SU-DHL-6 (cell line): ENCODE results near the gene LTBP1.

ENCODE experiments used
- H2AFZ ChIP-seq: fragments of 200-600 bp; sonication (generic); 2 replicates; pipeline ENCODE4 v1.6.1; 2014; ENCODE audit warnings: low read depth, mild to moderate bottlenecking, moderate library complexity, mixed read lengths, antibody characterized with exemption, low read length; ENCODE audit not compliant: severe bottlenecking
- H3F3A ChIP-seq: fragments of 200-600 bp; shearing (Covaris generic); 2 replicates; pipeline ENCODE4 v1.6.0; 2016; ENCODE audit warnings: antibody characterized with exemption, mild to moderate bottlenecking; ENCODE audit not compliant: insufficient read depth
- H3K27ac ChIP-seq: fragments of 200-600 bp; sonication (generic); 2 replicates; pipeline ENCODE4 v1.5.1; 2016; ENCODE audit warnings: low read depth, mild to moderate bottlenecking, low read length, moderate library complexity, mixed read lengths
- H3K27me3 ChIP-seq: fragments of 200-600 bp; sonication (generic), shearing (Covaris generic); 2 replicates; pipeline ENCODE4 v1.6.0; 2014; ENCODE audit warnings: mild to moderate bottlenecking, low read length
- H3K36me3 ChIP-seq: fragments of 200-600 bp; sonication (generic); 2 replicates; pipeline ENCODE4 v1.6.1; 2014; ENCODE audit warnings: mild to moderate bottlenecking, low read length, mixed read lengths
- H3K4me2 ChIP-seq: fragments of 300-600, 200-600 bp; shearing (Covaris generic), sonication (generic); 2 replicates; pipeline ENCODE4 v1.6.0; 2014; ENCODE audit warnings: low read length, low read depth, mild to moderate bottlenecking; ENCODE audit not compliant: poor library complexity, severe bottlenecking
- H3K4me3 ChIP-seq: fragments of 200-600 bp; sonication (generic); 2 replicates; pipeline ENCODE4 v1.5.1; 2014; ENCODE audit warnings: antibody characterized with exemption, low read length, mild to moderate bottlenecking, mixed read lengths; ENCODE audit not compliant: insufficient read depth, poor library complexity, severe bottlenecking
- H3K79me2 ChIP-seq: fragments of 200-600 bp; sonication (generic); 2 replicates; pipeline ENCODE4 v1.6.1; 2014; ENCODE audit warnings: mild to moderate bottlenecking, low read length, moderate library complexity; ENCODE audit not compliant: insufficient read depth
- H3K9ac ChIP-seq: fragments of 200-600 bp; sonication (generic); 2 replicates; pipeline ENCODE4 v1.7.0; 2014; ENCODE audit warnings: mild to moderate bottlenecking, low read length
- H3K9me2 ChIP-seq: fragments of 200-600 bp; sonication (generic); replicated peaks from 2 replicates; pipeline ENCODE4 v1.6.1; 2014; ENCODE audit warnings: low read length; ENCODE audit not compliant: insufficient read depth
- H3K9me3 ChIP-seq: fragments of 200-600 bp; sonication (generic); 2 replicates; pipeline ENCODE4 v1.6.1; 2014; ENCODE audit warnings: low read length, mixed read lengths; ENCODE audit not compliant: insufficient read depth
- H4K20me1 ChIP-seq: fragments of 200-600 bp; sonication (generic); 2 replicates; pipeline ENCODE4 v1.6.1; 2014; ENCODE audit warnings: low read depth, mild to moderate bottlenecking, antibody characterized with exemption, low read length, moderate library complexity, mixed read lengths
- CTCF ChIP-seq: fragments of 200-600 bp; sonication (generic); IDR thresholded peaks from one replicate; pipeline ENCODE4 v1.5.1; 2017; ENCODE audit warnings: antibody characterized with exemption, mild to moderate bottlenecking, low read length, moderate library complexity; ENCODE audit not compliant: insufficient read depth, poor library complexity, severe bottlenecking
- EZH2phosphoT487 ChIP-seq: fragments of 200-600 bp; sonication (generic), shearing (Covaris generic); conservative IDR thresholded peaks from 2 replicates; pipeline ENCODE4 v1.6.1; 2018; ENCODE audit warnings: mild to moderate bottlenecking, antibody characterized with exemption, low read length, moderate library complexity, mixed read lengths

LTBP1 gene

GRCh38 chr2:33213244-33213643 is 266.5 kb downstream of the LTBP1 start:
- H3F3A ChIP-seq: peaks cover 12% of the 10 kb centered on the region; the same call in 1 of the 2 replicates

DNA sequence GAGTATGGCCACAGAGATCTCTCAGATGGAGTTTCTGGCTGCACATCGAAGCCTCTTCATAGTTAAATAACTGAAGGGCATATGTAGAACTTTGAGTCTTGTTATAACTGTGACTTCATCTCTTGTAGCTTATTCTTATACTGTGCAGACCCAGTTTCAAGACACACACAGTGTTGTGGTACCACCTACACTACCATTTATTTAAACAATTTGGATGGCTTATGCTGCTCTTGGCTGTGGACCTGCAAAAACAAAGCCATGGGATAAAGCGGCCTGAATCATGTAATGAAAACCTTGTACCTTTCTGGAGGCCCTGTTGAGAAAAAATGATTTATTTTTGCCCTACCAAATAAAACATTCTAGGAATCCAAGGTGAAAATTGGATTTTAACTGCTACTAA is 266.9 kb downstream of the LTBP1 start:
- Histone ChIP-seq H3K9me3 (no peaks in the 10 kb centered on the region), H2AFZ (no peak overlapping the region), H3K27ac (peak overlapping the region; percentile 69), H3K4me3 (no peak overlapping the region), H3K36me3 (peaks cover 16% of the 10 kb centered on the region), H3K4me2 (peak overlapping the region; percentile 42), H3K79me2 (peaks cover 3% of the 10 kb centered on the region; the same call in 1 of the 2 replicates), H3K9ac (peak overlapping the region; percentile 20), H4K20me1 (no peaks in the 10 kb centered on the region), H3K9me2 (no peaks in the 10 kb centered on the region), H3F3A (peaks cover 13% of the 10 kb centered on the region; the same call in 1 of the 2 replicates), H3K27me3 (no peaks in the 10 kb centered on the region)
- TF ChIP-seq CTCF (no peak), EZH2phosphoT487 (no peak)

More at GRCh38 chr2:33213244-33213643, 266.5 kb downstream of the LTBP1 start:
- H3K9me2 ChIP-seq: no peaks in the 10 kb centered on the region
- H3K27me3 ChIP-seq: no peaks in the 10 kb centered on the region
- H3K27ac ChIP-seq: peak overlapping the region; percentile 69
- H3K36me3 ChIP-seq: peaks cover 14% of the 10 kb centered on the region
- H3K4me2 ChIP-seq: no peak overlapping the region
- H3K79me2 ChIP-seq: peaks cover 3% of the 10 kb centered on the region; the same call in 1 of the 2 replicates
- H4K20me1 ChIP-seq: no peaks in the 10 kb centered on the region
- H2AFZ ChIP-seq: no peak overlapping the region
- H3K4me3 ChIP-seq: no peak overlapping the region
- H3K9ac ChIP-seq: no peak overlapping the region
- TF ChIP-seq CTCF (no peak), EZH2phosphoT487 (no peak)
- H3K9me3 ChIP-seq: no peaks in the 10 kb centered on the region

DNA sequence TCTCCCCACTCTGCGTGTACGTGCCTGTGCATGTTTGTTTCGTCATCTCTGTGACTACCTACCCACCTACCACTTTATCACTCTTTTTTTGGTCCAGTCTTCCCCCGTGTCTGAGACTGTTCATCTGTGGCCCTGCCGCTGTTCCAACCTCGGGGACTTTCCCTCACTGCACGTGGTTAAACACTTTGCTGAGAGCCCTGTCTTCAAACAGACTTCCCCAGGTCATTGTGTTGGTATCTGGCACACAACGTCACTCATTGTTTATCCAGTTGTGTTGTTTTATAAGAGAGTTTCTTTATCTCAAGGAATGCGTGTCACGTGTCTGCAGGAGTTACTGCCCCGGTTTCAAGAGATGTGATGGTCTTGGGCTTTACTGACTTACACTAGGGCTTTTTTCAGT is 267.7 kb downstream of the LTBP1 start:
- H3F3A ChIP-seq: peaks cover 13% of the 10 kb centered on the region; the same call in 1 of the 2 replicates
- no peaks in the 10 kb centered on the region for H3K9me3 ChIP-seq
- H3K79me2 ChIP-seq: peaks cover 3% of the 10 kb centered on the region; the same call in 1 of the 2 replicates
- H3K9me2 ChIP-seq: no peaks in the 10 kb centered on the region
- peak overlapping the region; percentile 42 for H2AFZ ChIP-seq
- H3K9ac ChIP-seq: peak overlapping the region; percentile 20
- TF ChIP-seq CTCF (no peak), EZH2phosphoT487 (no peak)
- H3K4me2 ChIP-seq: peak overlapping the region; percentile 42
- H3K27me3 ChIP-seq: no peaks in the 10 kb centered on the region
- peak overlapping the region; percentile 69 for H3K27ac ChIP-seq
- peaks cover 24% of the 10 kb centered on the region for H3K36me3 ChIP-seq
- no peaks in the 10 kb centered on the region for H4K20me1 ChIP-seq
- no peak overlapping the region for H3K4me3 ChIP-seq
